Measurements from ENCODE around the gene RBM34.
"Not testable (repeated sequence)": the region's sequence is repeated elsewhere in the genome, so short reads cannot be mapped to it uniquely, and the experiment has no call there.

RBM34 gene

DNA sequence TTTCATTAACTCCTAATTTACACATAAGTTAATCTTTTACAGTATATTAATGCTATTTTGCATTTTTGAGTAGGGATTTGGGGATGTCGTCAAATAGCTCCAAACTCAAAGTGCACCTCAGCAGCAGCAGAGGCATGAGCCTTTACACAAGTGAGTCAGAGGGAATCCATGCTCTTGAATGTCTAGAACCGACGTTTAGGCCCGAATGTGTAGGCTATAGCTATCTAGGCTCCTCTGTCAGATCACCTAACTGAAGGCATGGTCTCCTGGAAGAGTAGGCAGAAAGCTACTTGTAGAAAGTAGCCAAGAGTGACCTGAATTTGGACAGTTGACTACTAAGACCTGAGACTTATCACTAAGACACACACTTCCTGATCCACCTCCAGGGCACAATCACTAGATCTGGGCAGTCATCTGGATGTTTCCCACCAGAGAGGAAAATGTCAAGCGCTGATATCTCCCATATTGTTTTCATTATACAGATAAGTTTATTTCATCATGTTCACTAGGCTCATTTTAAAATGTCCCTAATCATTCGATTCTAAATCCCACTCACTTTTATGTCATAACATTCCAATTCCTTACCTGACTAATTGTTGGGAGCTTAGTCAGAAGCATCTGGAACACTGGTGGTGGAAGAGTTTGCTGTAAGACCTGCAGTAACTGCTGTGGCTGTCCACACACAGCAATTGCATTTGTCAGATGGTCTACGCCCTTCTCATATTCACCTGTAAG lies 47.7 kb downstream of the RBM34 start:
- no peak for DNase-seq

DNA sequence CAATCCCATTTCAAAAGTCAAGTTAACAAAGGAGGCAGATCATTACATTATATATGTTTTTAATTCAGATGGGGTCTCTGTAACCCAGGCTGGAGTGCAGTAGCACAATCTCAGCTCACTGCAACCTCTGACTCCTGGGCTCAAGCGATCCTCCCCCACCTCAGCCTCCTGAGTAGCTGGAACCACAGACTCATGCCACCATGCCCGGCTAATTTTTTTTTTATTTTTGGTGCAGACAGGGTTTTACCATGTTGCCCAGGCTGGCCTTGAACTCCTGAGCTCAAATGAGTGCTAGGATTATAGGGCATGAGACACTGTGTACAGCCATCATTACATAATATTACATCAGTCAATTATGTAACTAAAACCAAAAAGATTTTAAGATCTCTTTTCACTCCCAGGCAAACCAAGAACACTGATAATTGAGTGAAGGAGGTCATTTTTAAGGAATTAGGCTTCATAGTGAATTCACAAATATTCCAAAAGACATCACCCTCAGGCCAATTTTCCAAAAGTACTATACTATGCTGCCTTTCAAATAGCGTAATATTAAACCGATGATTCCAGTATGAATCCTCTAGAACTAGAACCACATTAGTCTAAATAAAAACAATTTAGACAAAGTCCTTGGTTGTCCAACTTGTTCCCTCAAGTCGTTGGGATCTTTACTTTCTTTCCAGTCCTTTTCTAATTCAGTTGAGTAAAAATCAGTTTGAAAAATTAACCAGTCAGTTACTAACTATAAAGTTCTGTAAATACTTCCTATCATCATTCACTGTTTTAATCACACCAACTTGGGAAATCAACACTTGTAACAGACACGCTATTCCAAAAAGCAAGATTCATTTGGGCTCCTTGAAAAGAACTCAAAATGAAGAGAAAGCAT lies 48.5 kb downstream of the RBM34 start:
- DNase-seq, result no peak

DNA sequence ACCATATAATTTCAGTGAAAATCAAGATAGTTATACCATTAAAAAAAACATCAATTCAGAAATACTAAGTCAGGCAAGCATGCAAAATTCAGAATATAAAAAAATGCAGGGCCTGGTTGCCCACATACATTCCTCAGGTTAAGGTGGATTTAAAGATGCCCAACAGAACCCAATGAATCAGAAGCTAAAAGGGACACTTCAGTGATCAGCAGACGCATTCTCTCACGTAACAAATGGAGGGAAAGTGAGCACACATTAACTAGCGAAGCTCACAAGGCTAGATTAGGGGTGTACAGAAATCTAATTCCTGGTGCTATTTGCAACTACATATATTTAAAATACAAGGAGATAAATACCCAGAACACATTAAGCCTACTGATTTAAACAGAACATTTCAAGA lies 49.9 kb downstream of the RBM34 start:
- DNase-seq, result no peak

DNA sequence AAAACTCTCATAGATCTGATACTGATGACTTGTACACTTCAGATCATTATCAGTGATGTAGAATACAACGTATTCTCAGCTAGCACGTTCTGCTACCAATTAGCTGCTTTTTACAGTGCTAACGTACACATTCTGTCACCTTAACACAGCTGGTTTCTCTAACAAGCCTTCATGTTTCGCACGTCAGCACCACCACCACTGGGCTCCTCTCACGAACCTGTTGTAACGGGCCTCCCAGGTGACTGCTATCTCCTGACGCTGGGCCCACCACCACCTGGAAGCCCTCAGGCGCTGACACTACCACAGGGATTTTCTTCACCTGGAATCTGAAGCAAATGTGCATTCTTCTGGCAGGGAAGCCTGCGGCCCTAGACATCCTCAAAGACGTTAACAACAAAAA lies 52.2 kb downstream of the RBM34 start:
- DNase-seq, result no peak

DNA sequence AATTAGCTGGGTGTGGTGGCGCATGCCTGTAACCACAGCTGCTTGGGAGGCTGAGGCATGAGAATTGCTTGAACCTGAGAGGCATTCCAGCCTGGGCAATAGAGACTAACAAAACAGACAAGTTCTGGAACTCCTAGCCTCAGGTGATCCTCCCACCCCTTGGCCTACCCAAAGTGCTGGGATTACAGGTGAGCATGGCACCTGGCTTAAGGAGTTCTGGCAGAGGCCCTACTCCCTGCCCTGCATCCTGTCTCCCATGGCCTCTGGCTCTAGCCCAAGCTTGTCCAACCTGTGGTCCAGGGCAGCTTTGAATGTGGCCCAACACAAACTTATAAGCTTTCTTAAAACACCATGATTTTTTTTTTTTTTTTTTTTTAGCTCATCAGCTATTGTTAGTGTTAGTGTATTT lies 52.9 kb downstream of the RBM34 start:
- no peak for DNase-seq

DNA sequence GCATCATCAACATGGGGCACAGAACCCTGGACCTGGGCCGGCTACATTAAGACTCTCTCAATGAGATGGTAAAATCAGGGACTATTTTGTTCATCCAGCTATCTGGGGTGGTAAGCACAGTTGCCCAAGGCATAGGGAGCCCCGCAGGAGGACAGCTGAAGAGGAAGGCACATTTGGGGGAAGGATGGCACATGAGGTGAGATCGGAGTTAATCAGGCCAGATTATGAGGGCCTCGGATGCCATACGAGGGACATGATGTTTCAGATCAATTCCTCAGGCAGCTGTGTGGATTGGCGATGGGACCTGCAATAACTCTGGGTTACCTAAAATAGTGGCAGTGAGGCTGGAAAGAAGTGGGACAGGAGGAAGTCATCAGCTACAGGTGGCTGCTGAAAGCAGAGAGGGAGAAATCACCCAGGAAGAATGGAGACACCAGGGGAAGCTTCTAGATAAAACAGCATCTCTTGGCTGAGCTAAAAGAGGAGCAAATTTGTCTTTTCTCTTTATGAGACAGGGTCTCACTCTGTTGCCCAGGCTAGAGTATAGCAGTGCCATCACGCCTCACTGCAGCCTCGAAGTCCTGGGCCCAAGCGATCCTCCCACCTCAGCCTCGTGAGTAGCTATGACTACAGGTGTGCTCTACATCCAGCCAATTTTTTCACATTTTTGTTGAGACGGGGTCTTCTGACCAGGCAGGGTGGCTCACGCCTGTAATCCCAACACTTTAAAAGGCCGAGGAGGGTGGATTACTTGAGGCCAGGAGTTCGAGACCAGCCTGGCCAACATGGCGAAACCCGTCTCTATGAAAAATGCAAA lies 53.5 kb downstream of the RBM34 start:
- no peak for DNase-seq

DNA sequence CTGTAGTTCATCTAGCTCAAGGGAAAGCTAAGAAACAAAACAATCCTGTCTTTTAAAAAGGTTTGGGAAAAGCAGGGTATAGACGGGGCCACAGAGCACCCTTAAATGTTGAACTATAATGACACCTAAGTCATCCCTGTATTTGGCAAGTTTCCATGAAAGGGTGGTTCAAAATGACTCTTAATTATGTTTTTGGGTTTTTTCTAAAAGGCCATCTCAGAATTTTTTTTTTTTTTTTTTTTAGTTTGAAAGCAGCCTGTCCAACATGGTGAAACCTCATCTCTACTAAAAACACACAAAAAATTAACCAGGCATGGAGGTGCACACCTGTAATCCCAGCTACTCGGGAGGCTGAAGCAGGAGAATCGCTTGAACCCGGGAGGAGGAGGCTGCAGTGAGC lies 54.6 kb downstream of the RBM34 start:
- no peak for DNase-seq

DNA sequence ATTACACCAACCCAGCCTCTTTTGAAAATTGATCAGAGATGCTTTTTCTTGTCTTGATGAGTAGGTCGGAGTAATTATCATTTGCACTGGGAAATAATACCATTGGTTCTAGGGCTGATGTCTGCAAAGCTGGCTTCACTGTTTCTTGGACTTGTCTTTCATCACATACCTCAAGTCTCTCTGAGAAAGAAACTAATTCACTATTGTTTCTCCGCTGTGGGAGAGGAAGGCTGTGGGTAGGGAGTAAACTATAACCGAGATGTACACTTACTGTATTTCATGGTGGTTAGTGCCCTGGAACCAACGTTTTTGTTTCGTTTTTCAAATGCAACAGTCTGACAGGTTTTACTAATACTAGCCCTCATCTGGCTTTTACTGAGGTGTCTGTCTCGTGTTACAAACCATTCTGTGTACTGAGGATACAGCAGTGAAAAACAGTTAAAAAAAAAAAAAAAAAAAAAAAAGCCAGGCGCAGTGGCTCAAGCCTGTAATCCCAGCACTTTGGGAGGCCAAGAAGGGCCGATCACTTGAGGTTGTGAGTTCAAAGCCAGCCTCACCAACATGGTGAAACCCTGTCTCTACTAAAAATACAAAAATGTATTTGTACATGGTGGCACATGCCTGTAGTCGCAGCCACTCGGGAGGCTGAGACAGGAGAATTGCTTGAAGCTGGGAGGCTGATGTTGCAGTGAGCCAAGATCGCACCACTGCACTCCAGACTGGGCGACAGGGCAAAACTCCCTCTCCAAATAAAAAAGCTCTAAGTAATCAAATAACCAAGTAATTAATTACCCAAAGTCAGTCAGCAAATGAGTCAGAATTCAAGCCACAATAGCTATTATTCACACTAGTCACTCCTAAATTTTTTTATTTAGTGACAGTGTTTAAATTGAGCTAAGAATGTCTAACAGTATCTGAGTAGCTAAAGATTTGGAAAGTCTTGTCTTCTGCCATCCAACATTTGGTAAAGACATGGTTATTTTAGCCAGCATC lies 55.7 kb downstream of the RBM34 start:
- no peak for DNase-seq

DNA sequence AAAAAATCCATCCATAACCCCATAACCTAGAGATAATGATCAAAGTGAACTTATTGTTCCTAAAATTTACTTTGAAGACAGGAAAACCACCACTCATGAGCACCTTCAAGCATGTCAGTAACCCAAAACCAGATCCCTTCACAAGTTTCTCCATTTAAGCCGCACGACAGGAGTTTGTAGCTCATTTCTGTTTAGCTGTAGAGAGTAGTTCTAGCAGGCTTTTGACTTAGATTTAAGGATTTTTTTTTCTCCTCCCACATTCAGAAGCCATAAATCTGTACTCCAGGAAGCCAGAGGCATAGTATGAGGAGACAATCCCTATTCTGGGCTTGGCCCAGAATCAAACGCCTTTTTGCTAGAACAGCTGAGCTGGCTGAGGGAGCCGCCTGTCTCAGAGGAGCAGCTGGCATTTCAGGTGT lies 58.0 kb downstream of the RBM34 start:
- DNase-seq, result peak in 11 of 56 donors; percentile 2 to 25 (median 16)

DNA sequence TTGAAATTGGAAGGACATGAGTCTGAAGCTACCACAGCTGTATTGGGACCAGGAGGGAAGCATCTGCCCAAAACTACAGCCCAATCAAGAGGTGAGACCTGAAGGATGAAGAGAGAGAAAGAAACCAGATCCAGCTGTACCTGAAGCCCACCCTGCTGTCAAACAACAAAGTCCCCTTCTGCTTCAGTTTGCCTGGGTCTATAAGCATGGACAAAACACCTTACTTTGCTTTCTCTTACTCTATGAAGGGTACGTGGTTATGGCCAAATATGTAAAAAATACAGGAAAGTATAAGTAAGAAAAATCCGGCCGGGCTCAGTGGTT lies 58.8 kb downstream of the RBM34 start:
- no peak for DNase-seq

DNA sequence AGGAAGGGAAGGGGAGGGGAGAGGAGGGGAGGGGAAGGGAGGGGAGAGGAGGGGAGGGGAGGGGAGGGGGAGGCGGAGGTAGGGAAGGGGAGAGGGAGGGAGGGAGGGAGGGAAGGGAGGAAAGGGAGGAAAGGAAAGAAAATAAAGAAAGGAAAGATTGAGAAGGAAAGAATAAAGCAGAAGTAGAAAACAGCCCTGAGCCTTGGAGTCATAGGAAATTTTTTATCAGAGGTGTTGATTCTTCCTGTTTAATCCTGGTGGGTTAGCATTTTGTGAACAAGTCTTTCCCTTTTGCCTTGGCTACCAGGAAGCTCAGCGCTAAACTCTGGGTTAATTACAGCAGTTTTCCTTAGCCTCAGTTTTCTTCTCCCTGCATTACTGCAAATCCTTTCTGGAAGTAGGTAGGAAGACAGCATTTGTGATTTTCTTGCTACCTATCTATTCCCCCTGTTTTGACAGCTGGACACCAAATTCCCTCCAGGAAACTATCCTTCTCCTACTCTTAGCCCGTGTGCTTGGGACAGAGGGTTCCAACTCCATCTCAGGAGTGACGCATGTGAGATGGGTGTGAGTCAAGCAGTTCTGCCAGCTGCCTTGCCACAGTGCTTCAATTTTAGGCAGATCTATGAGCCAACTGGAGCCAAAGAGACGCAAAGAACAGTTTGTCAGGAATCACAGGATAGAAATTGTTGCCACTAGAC lies 59.3 kb downstream of the RBM34 start:
- DNase-seq, result no peak

DNA sequence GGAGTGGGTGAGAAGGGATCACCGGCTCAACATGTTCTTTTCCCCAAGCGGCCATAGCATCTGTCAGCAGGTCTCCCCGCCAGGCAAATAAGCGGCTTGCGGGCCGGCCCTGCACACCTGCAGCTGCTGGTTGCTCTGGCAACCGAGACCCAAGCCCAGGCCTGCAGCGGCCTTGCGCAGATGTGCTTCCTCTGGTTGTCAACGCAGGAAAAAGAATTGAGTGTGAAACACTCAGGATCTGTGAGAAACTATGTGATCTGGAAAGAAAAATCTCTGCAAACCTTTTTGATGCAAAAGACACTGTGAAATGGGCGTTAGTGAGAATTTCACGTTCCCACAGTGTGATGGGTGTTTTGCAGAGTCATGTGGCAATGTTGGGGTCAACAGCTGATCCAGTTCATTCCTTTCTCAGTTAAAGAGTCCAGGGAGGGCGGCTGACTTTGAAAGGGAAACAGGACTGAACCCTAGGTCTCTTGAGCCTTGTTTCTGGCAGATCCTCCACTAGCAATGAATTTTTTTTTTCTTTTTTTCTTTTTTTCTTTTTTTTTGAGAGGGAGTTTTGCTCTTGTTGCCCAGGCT lies 60.8 kb downstream of the RBM34 start:
- DNase-seq, result no peak

DNA sequence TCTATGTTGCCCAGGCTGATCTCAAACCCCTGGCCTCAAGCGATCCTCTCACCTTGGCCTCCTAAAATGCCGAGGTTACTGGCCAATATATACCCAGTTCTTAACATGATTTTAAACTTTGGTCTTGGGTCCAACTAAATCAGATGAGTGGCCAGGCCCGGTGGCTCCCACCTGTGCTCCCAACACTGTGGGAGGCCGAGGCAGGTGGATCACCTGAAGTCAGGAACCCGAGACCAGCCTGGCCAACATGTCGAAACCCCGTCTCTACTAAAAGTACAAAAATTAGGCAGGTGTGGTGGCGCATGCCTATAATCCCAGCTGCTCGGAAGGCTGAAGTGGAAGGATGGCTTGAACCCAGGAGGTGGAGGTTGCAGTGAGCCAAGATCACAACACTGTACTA lies 62.1 kb downstream of the RBM34 start:
- DNase-seq, result no peak

DNA sequence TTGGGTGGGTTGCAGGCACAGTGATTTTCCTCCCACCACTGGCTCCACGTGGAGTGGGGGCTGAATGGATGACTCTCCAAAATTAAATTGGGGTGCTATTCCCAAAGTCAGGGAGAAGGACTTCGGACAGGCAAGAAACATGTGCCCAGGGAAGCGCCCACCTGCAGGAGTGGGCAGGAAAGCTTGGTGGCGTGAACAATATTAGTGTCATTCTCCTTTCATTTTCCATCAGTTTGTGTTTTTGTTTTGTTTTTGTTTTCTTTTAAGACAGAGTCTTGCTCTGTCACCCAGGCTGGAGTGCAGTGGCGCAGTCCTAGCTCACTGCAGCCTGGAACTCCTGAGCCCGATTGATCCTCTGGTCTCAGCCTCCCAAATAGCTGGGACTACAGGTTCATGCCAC lies 62.5 kb downstream of the RBM34 start:
- no peak for DNase-seq

DNA sequence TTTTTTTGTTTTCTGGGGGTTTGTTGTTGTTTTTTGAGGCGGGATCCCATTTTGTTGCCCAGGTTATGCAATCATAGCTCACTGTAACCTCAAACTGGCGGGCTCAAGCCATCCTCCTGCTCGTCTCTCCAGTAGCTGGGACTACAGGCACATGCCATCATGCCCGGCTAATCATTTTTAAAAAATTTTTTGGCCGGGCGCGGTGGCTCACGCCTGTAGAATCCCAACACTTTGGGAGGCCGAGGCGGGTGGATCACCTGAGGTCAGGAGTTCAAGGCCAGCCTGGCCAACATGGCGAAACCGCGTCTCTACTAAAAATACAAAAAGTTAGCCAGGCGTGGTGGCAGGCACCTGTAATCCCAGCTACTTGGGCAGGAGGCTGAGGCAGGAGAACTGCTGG lies 63.5 kb downstream of the RBM34 start:
- not testable (repeated sequence) for DNase-seq

DNA sequence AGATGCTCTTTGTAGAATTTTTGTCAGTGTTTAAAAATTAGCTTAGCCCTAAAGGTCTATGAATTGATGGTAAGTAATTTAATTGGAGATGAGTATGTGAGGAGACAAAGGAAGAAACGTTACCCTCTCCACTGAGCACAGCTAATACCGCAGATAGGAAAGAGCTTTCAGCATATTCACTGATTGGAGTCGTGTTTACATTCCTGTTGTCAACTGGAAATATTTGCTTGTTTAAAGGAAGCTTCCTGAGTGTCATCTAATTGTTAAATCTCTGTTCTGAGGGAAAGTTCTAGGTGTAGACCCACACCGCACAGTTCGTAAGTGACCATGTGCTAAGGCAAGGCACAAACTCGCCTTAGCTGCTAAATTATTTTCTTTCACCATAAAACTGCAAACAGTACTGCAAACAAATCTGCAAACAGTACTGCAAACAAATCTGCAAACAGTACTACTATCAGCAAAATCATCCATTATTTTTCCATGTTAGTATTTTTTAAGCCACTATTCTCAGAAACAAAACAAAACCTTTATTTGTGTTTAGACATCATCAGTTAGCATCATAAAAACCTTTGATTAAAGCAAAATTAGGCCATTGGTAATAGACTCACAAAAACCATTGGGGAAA lies 65.0 kb downstream of the RBM34 start:
- no peak for DNase-seq

DNA sequence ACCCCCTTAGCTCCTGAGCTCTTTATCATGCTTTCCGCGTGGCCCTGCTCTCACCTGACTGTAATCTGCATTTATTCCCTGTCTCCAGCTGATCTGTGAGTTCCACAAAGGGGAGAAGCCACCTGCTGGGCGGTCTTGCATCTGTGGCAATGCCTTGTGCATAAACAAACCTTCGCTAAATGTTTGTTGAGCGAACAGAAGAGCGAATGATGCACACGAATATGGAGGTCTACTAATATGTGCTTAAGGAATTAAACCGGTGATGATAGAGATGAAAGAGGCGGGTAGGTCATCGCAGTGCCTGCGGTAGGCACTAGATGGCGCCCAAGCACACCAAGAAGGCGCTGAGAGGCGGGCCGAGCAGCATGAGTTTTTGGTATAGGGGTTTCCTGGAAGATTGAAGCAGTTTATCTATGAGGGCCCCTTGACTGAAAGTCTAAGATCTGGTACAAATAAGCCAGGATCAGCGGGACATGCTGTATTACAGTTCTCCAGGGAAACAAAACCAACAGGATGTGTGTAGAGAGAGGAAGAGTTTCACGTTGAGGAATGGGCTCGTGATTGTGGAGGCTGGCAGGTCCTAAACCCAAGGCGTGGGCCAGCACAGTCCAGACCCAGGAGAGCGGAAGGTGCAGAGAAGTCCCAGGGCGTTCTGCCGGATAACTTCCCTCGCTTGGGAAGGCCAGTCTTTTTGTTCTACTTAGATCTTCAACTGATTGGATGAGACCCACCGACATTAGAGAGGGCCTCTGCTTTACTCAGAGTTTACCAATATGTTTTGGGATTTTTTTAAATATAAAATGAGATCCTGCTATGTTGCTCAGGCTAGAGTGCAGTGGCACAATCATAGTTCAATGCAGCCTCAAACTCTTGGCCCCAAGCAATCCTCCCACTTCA lies 67.1 kb downstream of the RBM34 start:
- peak in 42 of 56 donors; percentile 7 to 86 (median 51) for DNase-seq

All from amygdala (tissue), 56 donors.